ENCODE data around the gene PRICKLE3.

The PRICKLE3 gene

DNA sequence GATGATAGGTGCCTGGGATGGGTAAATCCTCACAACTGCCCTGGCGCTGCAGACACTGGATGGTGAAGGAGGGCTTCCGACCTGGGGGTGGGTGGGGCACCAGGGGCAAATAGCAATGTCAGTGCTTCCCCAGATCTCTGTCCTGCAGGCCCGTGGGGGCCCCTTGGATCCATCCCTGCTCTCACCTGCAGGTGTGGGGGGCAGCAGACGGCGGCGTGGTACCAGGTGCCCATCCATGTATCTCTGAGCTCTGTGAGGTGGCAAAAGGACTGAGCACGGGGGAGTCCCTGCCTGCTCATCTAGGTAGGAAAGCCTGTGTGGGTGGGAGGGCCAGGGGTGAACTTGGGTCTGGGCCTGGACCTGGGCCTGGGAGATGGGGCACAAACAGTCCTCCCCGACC, 20.4 kb upstream of the PRICKLE3 start:
- no peak for DNase-seq

DNA sequence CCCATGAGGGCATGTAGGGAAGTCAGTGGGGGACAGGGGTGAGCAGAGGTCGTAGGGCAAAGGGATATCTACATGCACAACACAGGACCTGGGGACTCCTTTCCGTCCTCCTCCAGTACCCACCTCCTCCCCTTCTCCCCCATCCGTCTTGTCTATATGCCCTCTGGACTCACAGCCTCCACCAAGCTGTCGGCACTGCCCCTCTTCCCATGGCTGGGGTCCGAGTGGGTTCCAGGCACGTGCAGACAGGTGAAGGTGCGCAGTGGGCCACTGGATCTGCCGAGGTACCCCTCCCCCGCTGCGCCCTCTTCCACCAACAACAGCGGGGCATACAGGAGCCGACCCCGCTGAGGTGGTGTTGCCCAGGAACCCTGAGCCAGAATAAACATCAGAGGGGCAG, 19.3 kb upstream of the PRICKLE3 start:
- DNase-seq = no peak

DNA sequence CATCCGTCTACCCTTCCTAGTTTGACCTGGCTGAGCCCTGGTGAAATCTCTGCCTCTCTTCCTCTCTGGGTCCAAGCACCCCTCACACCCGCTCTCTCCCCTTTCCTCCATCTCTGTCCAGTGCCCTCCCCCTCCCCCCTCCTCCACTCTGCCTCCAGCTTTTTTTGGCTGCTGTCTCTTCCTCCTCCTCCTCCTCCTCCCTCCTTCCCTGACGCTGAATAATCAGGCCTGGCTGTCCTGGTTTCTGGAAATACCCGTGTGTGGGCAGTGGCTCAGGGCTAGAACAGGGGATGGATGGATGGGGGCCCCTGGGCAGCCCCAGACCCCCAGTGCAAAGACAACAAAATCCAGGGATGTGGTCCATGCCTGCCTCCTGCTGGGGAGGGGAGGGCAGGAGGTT, 18.5 kb upstream of the PRICKLE3 start:
- DNase-seq = no peak

DNA sequence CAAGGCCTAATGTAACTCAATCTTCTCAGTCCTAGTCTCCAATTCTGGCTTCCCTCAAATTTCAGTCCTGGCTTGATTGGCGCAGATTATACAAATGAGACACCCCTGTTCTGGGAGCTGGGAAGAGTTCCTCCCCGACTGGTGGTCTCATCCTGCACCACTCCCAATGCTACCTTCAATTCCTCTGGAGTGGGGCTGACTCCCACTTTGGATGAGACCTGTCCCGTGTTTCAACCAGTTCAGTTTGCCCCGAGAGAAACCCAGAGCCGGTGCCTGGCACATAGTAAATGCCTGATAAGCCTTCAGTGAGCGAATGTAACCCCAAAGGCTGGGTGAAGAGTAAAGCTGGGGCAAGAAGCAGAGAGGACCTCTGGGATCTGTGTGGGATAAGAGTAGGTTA, 17.8 kb upstream of the PRICKLE3 start:
- no peak for DNase-seq

DNA sequence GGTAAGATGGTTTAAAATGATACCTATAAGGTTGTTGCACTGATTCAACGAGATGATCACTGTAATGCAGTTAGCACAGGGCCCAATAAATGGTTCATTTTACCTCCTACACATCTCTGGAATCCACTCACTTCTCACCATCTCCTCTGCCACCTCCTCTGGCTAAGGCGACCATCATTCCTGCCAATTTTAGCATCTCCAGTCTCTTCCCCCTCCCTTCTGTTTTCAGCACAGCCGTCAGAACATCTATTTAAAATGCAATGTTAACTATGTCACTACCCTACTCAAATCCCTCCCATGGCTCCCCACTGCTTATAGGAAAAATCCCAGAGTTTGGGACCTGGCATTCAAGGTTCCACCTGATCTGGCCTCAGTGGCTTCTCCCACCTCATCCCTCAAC, 17.4 kb upstream of the PRICKLE3 start:
- no peak for DNase-seq

DNA sequence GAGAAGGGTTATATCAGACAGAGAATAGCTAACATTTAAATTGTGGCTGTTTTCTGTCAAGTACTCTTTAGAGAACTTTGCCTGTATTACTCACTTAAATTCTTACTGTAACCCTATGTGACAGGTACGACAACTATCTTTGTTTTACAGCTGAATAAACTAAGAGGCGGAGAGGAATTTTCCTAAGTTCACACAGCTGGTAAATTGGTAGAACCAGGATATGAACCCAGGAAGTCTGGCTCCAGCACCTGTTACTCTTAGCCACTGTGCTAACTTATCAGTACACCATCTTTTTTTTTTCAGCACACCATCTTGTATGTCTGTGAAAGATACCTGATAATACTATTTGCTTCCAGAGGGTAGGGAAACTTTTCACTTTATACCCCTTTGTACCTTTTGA, 15.8 kb upstream of the PRICKLE3 start:
- DNase-seq = no peak

DNA sequence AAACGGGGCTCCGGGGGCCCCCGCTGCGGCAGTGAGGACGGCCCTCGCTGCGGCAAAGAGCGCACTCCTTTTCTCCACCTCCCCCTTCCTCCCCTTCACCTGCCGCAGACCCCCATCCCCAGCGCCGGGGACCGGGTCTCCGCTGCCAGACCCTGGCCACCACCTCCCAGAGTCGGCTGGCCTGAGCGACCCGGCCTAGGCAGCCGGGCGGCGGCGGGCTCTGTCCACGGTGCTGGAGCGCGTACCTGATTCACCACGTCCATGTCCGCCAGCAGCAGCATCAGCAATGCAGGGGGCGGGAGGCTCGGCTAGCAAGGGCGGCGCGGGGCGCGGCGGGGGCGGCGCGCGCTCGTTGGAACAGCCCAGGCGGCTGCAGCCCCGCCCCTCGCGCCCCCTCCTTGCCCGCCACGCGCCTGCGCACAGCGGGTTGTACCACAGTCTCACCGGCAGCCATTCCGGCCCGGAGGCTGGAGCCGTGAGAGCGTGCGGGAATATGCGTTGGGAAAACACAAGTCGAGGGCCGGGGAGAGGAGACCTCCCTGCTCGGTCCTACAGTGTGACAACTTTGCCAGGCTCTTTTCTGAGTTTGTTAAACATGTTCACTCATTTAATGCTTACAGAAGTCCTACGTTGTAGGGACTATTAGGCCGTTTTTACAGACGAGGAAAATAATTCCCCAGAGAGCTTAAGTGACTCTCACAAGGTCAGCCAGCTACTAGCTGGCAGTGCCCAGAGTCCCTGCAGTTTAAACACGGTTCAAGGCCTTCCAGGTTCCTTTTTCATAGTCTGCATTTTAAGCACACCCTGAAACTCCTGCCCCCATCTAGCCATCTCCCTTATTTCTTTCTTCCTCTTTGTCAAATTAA, 14.0 kb upstream of the PRICKLE3 start, which contains the start of gene SYP:
Gene SYP (minus strand): TSS at position 288 of the 866 bp plus-strand sequence. CDS start 7 bp downstream, at position 281.
- peak; percentile 40 for DNase-seq

DNA sequence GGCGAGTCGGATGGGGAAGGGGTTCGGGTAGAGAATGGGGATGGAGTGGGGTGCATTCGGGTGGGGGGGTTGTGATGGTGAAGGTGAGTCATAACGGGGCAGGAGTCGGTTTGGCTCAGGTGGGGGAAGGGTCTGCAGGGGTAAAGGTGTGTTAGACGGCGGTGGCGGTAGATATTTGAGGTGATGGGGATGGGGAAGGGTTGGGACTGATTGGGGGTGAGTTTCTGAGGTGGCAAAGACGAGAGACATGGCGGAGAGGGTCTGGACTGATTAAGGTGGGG, 13.1 kb upstream of the PRICKLE3 start:
- no peak for DNase-seq

DNA sequence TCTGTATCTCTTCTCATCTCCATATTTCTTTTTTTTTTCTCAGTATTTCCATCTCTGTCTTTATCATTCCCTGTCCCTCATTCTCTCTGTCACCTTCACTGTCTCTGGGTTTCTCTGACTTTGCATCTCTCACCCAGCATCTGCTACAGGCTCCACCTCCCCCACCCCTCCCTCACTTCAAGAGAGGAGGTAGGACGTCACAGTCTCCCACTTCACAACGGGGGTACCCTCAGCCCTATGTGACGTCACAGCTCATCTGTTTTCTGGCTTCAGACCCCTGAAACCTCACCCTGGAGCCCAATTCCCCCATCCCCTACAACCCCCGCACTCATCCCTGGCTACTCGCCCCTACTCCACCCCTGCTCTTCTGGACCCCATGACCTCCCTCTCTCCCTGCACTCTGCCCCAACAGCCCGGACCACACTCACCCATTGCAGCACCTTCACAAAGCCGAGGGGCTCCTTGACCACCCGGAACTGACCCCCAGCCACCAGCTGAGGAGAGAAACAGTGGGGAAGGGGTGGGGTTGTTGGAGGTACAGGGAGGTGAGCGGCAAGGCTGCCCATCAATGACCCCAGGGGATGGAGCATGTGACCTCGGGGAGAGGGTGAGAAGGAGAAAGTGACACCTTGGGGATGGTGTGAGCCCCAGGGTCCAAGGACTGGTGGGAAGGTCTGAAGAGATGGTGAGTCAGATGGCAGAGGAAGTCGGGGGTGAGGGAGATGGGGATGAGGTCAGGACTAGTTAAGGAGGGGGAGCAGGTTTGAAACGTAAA, 12.6 kb upstream of the PRICKLE3 start:
- no peak for DNase-seq

DNA sequence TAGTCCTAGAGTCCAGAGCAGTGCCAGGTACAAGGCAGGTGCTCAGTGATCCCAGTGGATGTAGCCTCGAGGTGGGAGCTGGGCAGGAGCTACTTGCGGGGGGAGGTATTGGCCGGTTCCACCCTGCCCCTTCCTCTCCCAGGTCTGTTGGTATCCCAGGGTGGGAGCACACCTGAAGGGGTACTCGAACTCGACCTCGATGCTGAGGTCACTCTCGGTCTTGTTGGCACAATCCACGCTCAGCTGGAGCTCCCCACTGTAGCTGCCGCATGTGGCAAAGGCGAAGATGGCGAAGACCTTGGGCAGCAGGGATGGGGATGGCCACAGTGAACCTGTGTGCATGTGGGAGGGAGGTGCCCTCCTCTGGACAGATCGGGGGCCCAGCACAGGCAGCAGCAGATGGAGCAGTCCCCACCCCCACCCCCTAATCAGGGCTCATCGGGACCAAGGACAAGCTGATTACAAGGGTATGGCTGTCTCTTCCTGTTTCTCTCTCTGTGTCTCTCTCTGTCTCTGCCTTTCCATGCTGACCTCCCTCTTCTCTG, 11.4 kb upstream of the PRICKLE3 start:
- no peak for DNase-seq

DNA sequence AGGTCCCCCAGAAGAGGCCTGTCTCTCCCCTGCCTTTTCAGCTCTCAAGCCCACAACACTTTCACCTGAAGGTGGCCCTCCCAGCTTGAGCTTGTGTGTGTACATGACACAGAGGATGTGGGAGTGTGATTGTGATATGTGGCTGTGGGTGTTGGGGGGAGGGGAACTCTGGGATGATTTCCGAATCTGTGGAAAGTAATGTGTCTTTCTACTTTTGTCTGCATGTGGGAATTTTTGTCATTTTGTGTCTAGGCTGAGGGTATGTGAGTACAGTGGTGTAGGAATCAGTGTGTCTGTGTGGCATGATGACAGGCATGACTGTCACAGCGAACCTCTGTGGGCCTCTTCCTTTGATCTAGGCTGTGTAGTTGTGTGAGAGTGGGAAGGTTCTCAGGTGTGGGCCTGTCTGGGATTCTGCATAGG, 7.4 kb upstream of the PRICKLE3 start:
- no peak for DNase-seq

DNA sequence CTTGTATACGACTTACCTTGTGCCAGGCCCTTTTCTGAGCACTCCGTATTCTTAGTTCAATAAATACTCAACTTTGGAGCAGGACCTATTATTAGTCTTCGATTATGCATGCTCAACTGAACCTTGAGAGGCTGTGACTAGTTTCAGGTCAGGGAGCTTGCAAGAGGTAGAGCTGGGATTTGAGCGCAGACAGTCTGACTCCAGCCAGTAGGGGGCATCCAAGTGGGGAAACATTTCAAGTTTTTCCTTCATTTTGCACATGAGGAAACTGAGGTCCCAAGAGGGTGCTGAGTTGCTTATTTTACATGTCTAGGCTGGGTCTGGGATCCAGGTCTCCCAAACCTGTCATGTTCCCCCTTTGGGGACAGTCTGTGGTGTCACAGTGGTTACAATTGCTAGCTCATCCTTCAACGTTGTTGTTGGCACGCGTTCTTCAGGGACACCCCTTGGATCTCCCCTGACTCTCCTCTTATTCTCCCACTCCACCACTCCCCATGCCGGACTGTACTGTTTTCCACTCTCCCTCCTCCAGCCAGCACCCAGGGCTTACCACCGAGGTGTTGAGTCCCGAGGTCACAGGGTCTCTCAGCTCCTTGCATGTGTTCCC, 6.7 kb upstream of the PRICKLE3 start:
- no peak for DNase-seq

DNA sequence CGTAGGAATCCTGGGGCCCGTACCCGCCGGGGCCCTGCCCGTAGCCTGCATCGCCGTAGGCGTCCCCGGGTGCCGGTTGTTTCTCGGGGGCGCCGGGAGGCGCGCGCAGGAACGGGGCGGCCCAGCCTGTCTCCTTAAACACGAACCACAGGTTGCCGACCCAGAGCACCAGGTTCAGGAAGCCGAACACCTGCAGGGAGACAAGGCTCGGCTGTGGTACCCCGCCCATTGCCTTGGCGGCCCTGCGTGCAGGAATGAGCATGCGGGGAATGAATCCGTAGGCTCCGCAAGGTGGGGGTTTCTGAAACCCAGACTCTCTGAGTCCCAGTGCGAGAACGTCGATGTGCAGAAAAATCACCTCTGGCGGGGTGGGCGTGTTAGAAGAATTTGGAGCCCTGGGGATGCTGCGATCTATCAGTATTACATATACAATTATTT, 5.4 kb upstream of the PRICKLE3 start:
- DNase-seq = no peak

DNA sequence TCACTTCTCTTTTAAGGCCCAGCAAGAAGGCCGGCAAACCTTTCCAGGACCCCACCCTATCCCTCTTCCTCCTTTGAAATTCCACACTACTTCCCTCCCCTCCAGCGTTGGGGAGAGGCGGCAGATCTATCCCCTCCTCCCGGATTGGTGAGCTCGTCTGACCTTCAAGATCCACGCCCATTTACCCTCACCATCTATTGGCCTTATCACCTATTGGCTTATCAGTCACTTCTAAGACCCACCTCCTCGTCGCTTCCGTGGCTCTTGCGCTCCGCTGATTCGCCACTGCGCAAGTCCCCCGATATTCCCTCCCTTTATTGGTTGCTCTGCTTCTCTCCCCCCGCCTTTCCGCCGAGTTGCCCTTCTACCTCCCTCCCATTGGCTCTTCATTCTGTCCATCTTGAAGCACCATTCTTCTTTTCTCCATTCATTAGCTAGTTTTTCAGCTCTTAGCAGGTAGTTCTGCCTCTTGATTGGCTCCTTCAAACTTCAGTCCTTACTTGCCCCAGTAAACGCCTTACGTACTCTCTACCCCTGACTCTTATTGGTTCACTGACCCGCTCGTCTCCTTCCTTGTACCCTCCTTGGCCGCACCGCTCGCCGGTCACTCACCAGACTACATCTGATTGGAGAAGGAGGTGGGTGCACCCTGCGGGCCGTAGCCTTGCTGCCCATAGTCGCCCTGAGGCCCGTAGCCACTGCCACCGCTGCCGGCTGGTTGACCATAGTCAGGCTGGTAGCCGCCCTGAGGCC, 4.8 kb upstream of the PRICKLE3 start:
- DNase-seq = peak; percentile 94

DNA sequence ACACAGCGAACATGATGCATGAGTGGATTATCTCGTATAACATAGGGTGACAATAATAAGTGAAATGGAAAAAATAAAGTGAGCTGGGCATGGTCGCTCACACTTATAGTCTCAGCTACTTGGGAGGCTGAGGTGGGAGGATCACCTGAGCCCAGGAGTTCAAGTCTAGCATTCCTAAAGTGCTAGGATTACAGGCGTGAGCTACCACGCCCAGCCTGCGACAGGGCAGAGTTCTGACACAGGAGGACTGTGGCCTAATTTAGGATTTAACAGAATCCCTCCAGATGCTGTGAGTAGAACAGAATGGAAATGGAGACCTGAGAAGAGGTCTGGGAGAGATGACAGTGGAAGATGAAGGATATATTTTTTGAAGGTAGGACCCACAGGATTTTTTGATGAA, 3.4 kb upstream of the PRICKLE3 start:
- DNase-seq = no peak

DNA sequence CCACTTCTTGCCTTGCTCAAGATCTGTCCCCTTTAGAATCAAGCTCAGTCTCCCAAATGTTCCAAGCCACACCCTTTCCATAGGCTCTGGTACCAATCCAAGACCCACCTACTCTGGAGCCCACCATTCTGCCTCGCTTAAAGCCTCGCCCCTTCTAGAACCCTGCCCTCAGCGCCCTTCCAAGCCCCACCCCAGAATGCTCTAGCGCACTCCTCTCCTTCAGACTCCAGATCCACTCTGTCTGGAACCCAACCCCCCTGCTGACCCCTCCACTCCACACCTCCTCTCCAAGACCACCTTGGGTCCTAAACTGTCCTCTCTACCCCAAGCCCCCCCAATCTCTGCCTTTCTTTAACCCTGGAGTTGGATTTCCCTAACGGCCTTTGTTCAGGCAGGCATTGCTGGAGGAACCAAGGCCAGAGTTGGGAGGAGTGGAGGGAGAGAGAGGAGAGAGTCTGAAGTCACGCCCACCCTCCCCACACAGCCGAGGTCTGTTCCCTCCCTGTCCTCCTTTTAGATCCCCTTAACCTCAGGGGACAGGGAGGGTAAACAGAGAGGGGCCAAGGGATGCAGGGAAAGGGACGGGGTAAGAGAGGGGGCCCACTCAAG, 2.4 kb upstream of the PRICKLE3 start:
- no peak for DNase-seq

DNA sequence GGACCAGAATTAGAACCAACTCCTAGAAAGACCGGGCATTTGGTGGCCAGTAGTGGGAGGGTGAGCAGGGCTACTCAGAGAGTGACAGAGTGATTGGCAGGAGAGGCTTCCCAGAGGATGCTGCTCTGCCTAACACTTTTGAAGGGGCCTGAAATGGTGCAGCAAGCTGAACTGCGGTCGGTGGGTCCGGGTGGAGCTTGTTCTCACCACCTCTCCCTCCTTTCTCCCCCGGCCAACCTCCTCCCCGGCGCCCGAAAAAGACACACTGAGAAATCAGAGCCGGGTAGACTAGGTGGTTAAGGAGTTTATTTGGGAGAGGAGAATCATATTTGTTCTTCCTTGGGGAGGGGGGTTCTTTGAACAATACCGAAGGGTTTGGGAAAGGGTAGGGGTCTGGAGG, 1.4 kb upstream of the PRICKLE3 start:
- no peak for DNase-seq

DNA sequence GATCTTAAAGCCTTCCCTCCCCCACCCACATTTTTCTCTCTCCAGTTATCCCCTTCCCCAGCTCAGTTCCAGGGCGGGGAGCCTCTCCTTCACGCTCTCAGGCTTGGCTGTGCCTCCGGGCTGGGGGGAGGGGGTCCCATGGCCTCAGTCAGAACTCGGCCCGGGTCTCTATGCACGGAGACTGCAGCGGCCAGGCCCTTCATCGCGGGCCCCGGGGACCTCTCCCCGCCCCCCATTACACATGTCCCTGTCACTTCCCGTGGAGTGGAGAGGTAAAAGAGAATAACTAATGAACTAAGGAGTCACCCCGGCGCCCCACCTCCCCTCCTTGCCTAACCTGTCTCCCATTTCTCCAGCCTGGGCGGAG, 838 bp upstream of the PRICKLE3 start:
- DNase-seq = no peak

DNA sequence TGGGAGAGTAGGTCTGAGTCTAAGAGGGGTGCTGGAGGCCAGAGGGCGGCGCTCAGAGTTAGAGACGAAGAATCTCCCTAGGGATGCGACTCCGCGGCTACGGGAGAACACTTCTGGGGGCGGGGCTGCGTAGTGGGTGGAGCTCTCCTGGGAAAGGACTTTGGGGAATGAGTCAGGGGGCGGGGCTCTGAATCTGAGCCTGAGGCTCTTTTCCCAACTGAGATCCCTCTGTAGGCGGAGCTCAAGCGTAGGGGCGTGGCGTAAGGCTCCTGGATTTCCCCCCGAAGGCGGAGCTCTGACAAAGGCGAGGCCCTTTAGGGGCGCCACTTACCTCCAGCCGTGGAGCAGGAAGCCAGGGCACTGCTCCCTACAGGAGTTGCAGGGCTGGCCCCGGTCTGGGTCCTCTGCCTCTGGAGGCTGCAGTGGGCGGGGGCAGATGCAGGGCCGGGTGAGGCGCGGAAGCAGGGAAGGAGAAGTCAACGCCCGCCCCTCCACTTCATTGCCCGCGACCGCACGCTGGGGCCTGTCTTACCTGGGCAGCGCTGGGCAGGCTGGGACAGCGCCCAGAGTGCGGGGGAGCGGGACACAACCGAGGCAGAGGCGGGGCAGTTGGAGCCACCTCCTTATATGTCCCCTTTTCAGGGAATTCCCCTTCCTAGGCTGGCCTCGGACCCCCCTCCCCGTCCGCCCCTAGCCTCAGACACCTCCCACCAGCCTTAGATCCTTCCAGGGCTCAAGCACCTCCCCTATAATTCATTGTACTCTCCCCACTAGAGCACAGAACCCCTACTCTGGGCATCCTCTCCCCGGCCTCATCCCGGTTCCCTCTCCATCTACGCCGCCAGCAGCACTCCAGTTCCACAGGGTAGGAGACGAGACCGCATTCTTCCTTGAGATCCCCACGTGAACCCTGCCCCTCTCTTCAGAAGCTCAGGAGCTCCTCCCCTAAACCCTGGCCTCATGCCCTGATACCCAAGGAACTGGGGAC, 1.6 kb downstream of the PRICKLE3 start:
- peak; percentile 77 for DNase-seq

DNA sequence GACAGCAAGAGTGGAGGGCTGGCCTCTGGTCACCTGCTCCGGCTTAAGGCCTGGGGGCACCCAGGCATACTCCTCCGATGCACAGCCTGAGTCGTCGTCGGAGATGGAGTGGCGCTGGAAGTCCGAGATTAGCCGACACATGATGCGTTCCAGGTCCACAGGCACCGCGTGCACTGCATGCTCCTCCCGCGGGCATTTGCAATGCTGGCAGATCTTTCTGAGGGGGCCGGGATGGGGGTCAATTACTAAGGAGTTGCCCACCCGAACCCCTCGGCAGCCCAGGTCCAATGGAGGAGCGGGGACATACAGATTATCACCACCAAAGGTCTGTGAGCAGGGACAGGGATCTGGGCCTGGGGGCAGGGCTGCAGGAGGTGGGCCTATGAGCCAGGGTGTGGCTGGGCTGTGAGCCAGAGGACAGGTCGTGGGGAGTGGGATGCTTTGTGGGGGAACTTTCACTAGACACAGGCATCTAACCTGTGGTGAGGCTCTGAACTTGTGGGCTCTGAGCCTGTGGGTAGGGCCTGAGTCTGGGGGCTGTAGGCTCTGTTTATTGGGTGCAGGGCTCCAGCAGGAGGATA, 2.4 kb downstream of the PRICKLE3 start:
- DNase-seq = no peak

DNA sequence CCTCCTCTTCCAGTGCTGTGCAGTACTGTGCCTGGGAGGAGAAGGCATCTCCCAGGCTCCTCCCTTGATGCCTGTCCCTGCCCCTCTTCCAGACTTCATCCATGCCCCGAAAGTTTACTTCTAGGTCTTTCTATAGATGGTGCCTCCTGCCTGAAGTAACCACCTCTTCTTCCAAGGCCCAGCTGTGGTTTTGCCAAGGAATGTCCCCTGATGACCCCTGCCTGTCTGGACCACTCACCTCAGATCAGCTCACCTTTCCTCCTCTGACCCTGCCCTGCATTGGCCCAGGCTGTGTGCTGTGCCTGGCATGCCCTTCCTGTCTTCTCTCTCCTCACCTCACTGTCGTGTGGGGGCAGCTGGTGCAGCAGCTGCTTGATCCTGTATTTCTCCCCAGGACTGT, 6.8 kb downstream of the PRICKLE3 start:
- DNase-seq = no peak
